Mucosa of descending colon (tissue), 3 donors: ENCODE results near the gene TC2N. TPM values are rescaled to one million over a fixed set of nuclear protein-coding genes. Genes with fewer than 3 reads are reported as not detected.

ENCODE experiments used
- ATAC-seq: fragments of 200-7000 bp; cut with Tn5 transposase; one replicate; pipeline ENCODE4 v1.9.1; 2020; ENCODE audit warnings: mild to moderate bottlenecking, moderate library complexity
- DNase-seq, 3 donors: peaks; one replicate each; pipeline ENCODE4 v3.0.0-alpha.2; 2020
- H3K36me3 ChIP-seq: fragments of 200-600 bp; one replicate; pipeline ENCODE4 v1.8.0; 2021; ENCODE audit warnings: low read depth, mild to moderate bottlenecking
- H3K4me1 ChIP-seq: fragments of 200-600 bp; one replicate; pipeline ENCODE4 v1.8.0; 2021; ENCODE audit warnings: low read depth, mild to moderate bottlenecking
- H3K4me3 ChIP-seq: fragments of 200-600 bp; one replicate; pipeline ENCODE4 v1.8.0; 2021; ENCODE audit warnings: mild to moderate bottlenecking
- H3K9me3 ChIP-seq: fragments of 200-600 bp; one replicate; pipeline ENCODE4 v1.8.0; 2021; ENCODE audit warnings: mild to moderate bottlenecking
- intact Hi-C, 2 donors: fragments of 100-400 bp; cut with DNase I in 1 of 2; cut with micrococcal nuclease in 1 of 2; formaldehyde crosslinking; loops; one replicate each; pipeline versions ENCODE4 v1.11.0 to v1.11.1; 2022; cut with DNase I, micrococcal nuclease
- total RNA-seq, 3 donors: library from RNA; stranded (reverse); fragmentation: NEBNext Ultra II Directional in 2 of 3; extraction: Animal tissue kit (Norgen Biotek cat#: 25700) in 2 of 3; gene quantifications; one replicate each; pipeline versions ENCODE4 v1.2.1 to v1.2.4, GENCODE V29; 2021 to 2023
- TF ChIP-seq, protein P1 (sequence below): fragments of 200-600 bp; IDR thresholded peaks from one replicate; pipeline ENCODE4 v1.8.0; 2022; ENCODE audit warnings: antibody characterized with exemption, mild to moderate bottlenecking
- donor health status: DM: no; HTN: no; CAD: no; lungs with moderate emphysema.
- donor health status: DM: no; HTN: no; CAD: no.
- donor health status: DM: no; HTN: yes; CAD: no.

TC2N gene
- total RNA-seq, 3 donors from 2014 or later = 39.0 to 75.1 (median 63.6) TPM

- TF ChIP-seq, protein P1, sequence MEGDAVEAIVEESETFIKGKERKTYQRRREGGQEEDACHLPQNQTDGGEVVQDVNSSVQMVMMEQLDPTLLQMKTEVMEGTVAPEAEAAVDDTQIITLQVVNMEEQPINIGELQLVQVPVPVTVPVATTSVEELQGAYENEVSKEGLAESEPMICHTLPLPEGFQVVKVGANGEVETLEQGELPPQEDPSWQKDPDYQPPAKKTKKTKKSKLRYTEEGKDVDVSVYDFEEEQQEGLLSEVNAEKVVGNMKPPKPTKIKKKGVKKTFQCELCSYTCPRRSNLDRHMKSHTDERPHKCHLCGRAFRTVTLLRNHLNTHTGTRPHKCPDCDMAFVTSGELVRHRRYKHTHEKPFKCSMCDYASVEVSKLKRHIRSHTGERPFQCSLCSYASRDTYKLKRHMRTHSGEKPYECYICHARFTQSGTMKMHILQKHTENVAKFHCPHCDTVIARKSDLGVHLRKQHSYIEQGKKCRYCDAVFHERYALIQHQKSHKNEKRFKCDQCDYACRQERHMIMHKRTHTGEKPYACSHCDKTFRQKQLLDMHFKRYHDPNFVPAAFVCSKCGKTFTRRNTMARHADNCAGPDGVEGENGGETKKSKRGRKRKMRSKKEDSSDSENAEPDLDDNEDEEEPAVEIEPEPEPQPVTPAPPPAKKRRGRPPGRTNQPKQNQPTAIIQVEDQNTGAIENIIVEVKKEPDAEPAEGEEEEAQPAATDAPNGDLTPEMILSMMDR = no peak
- DNase-seq = no peak
- Histone ChIP-seq H3K4me1 (no peaks in the 10 kb centered on the region), H3K4me3 (no peak overlapping the region), H3K36me3 (no peaks in the 10 kb centered on the region), H3K9me3 (no peaks in the 10 kb centered on the region)
- intact Hi-C loops = no loop called here
- ATAC-seq = no peak
These were observed 129.7 kb downstream of the TC2N start for GRCh38 chr14:91737619-91738018.

DNA sequence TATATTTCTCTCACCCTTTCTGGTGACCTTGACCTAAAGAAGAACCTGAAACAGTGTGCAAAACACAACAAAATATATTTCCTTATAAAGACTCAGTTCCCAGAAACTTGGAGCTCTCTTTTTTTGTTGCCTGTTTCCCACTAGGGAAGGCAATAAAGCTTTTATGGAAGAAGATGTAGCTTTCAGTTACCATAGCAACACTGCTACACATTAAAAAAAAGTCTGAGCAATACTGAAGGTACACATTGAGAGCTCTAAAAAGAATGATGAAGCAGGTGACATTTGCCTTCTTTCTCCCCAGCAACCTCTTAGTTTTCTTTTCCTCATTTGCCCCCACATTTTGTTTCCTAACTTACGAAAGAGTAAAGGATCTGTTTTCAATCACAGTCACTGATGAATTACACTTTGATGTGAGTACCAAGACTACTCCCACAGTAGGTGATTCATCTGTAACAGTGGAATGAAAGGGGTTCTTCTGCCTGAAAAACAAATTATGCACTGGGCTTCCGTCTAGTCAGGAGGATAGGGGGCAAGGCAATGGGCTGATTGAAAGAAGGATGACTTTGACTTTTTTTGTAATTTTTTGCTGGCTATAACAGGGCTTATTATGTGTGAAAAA, 134.4 kb downstream of the TC2N start:
- ATAC-seq (peak; percentile 77), DNase-seq (no peak)
- TF ChIP-seq, protein P1 = no peak
- Histone ChIP-seq H3K36me3 (no peaks in the 10 kb centered on the region), H3K4me1 (no peaks in the 10 kb centered on the region), H3K4me3 (no peak overlapping the region), H3K9me3 (no peaks in the 10 kb centered on the region)
- intact Hi-C loops = no loop called here

DNA sequence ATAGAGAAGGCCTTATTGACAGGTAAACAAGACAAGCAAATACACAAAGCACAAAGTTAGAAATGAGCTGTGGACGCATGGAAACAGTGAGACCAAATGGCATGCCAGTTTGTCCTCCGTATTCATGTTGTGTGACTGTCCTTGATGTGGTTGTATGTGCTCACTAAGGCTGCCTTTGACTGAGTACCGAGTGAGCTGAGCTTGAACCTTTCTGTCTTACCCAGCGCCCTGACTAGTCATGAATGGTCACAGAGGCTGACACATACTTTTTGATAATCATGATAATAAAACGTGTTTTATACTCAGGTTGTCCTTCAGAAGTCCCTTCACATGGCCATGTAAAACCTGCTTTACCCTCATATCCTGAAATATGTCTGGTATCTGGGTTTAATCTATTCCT, 134.9 kb downstream of the TC2N start:
- intact Hi-C loops = no loop called here
- H3K9me3 ChIP-seq = no peaks in the 10 kb centered on the region
- no peak overlapping the region for H3K4me3 ChIP-seq
- TF ChIP-seq, protein P1 = no peak
- H3K36me3 ChIP-seq = no peaks in the 10 kb centered on the region
- ATAC-seq = peak; percentile 58
- H3K4me1 ChIP-seq = no peaks in the 10 kb centered on the region
- no peak for DNase-seq

DNA sequence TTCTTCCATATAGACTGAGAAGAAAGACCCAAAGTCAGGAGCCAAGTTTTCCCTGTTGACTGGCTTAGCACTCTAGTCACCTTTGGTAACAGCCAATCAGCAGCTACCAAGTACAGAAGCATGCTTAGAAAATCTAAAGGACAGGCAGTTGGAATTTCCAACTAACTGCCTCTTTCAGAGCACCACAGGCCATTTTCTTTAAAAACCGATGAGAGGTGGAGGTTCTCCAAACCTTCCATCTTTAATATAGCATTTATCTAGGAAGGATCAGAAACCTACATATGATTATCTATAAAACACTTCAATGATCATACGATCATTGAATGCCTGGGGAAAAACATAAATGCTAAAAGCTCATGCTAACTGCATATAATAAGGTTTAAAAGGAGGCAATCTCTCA, 135.3 kb downstream of the TC2N start, which contains the start of gene CATSPERB:
CATSPERB (minus strand) TSS at position 101 of the 400 bp plus-strand sequence. CDS start 2,607 bp downstream, outside the sequence.
- no peaks in the 10 kb centered on the region for H3K4me1 ChIP-seq
- no peaks in the 10 kb centered on the region for H3K9me3 ChIP-seq
- no peak within 1 kb of the TSS for H3K4me3 ChIP-seq
- intact Hi-C loops = no loop called here
- no peaks in the 10 kb centered on the region for H3K36me3 ChIP-seq
- TF ChIP-seq, protein P1 = no peak
- no peak for ATAC-seq
- DNase-seq = no peak

- TF ChIP-seq, protein P1 = no peak
- intact Hi-C loops = no loop called here
- no peaks in the 10 kb centered on the region for H3K4me1 ChIP-seq
- H3K9me3 ChIP-seq = no peaks in the 10 kb centered on the region
- no peak overlapping the region for H3K4me3 ChIP-seq
- no peak for DNase-seq
- no peak for ATAC-seq
- H3K36me3 ChIP-seq = no peaks in the 10 kb centered on the region
These were observed 136.3 kb downstream of the TC2N start for GRCh38 chr14:91731018-91731417.
